ENCODE data around the gene STOML1.
A peak's percentile ranks its signal among the peaks of the same experiment; 100 is the strongest.

STOML1 gene

DNA sequence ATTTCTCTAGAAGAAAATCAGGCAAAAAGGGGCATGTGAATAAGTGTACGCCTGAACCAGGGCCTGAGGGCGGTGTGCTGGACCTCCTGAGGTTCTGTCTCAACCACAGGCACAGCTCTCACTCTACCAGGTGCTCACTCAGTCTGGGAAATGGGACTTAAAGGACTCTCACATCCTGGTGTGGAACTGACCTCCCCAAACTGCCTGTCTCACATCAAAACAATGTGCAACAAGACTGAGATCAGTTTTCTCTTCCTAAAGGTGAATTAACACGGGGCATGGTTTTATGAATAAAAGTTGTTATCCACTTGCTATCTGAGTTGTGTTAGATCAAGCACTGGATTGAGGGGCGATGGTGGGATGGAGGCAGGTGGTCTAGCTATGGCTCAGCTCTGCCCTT lies 4.8 kb downstream of the STOML1 start:
- Mint-ChIP-seq H3K4me1 (peaks cover 55% of the 10 kb centered on the region), H3K27me3 (ENCODE audit: low read depth) (no peaks in the 10 kb centered on the region), H3K4me3 (peak overlapping the region in 1 of 3 experiments; percentile 27), H3K9me3 (no peaks in the 10 kb centered on the region), H3K36me3 (ENCODE audit: low read depth) (no peaks in the 10 kb centered on the region), H3K27ac (peak overlapping the region in 2 of 3 experiments; percentile 82 to 99)
- TF ChIP-seq, protein P1, sequence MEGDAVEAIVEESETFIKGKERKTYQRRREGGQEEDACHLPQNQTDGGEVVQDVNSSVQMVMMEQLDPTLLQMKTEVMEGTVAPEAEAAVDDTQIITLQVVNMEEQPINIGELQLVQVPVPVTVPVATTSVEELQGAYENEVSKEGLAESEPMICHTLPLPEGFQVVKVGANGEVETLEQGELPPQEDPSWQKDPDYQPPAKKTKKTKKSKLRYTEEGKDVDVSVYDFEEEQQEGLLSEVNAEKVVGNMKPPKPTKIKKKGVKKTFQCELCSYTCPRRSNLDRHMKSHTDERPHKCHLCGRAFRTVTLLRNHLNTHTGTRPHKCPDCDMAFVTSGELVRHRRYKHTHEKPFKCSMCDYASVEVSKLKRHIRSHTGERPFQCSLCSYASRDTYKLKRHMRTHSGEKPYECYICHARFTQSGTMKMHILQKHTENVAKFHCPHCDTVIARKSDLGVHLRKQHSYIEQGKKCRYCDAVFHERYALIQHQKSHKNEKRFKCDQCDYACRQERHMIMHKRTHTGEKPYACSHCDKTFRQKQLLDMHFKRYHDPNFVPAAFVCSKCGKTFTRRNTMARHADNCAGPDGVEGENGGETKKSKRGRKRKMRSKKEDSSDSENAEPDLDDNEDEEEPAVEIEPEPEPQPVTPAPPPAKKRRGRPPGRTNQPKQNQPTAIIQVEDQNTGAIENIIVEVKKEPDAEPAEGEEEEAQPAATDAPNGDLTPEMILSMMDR (IDR thresholded peaks at IDR 0.05; ENCODE audit: unreplicated experiment in 3 of 3): no peak

DNA sequence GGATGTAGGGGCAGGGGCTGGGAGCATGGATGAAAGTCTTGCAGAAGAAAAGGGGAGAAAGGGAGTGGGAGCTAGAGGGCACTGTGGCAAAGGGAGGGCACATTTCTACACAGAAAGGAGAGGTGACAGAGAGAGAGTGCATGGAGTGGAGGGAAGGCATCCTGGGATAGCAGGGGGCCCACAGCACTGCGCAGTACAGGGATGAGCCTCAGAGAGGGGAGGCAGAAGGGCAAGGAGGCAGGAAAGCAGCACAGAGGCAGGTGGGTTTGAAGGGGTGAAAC lies 5.4 kb downstream of the STOML1 start:
- Mint-ChIP-seq H3K27ac (peak overlapping the region; percentile 2 to 99 (median 26)), H3K9me3 (no peaks in the 10 kb centered on the region), H3K4me3 (peak overlapping the region in 1 of 3 experiments; percentile 27), H3K27me3 (ENCODE audit: low read depth) (no peaks in the 10 kb centered on the region), H3K36me3 (ENCODE audit: low read depth) (no peaks in the 10 kb centered on the region), H3K4me1 (peaks cover 60% of the 10 kb centered on the region)
- TF ChIP-seq, protein P1 (IDR thresholded peaks at IDR 0.05; ENCODE audit: unreplicated experiment in 3 of 3): no peak

DNA sequence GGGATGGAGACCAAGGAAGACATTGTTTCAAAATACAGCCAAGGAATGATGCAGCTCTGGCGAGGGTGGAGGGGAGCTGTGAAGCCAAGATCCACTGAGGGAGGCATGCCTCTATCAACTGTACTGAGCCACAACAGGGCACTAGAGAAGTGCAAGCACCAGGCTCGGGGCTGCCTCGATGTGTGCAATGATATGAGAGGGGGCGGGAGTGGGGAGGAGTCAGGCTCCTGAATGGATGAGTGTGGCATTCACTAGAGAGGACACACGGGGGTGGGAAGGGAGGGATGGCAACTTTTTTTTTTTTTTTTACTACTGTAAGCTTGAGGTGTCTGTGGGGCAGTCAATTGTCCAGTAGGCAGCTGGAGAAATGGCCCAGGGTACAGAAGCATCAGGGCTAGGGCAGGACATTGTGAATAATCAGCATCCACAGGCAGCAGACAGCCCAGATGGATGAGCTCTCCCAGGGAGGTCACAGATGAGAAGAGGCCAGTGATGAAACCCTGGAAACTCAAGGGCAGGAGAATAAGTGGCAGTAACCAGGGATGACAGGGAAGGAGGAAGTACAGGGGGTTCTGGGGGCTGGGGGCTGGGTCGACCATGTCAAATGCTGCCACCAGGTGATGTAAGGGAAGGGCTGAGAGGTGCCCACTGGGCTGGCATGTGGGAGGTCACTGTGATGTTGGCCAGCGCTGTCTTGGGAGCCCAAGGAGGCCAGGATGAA lies 5.9 kb downstream of the STOML1 start:
- Mint-ChIP-seq H3K27ac (peak overlapping the region; percentile 2 to 99 (median 75)), H3K9me3 (no peaks in the 10 kb centered on the region), H3K36me3 (ENCODE audit: low read depth) (no peaks in the 10 kb centered on the region), H3K27me3 (ENCODE audit: low read depth) (no peaks in the 10 kb centered on the region), H3K4me3 (peak overlapping the region in 1 of 3 experiments; percentile 45), H3K4me1 (peaks cover 61% of the 10 kb centered on the region)
- TF ChIP-seq, protein P1 (IDR thresholded peaks at IDR 0.05; ENCODE audit: unreplicated experiment in 3 of 3): no peak

DNA sequence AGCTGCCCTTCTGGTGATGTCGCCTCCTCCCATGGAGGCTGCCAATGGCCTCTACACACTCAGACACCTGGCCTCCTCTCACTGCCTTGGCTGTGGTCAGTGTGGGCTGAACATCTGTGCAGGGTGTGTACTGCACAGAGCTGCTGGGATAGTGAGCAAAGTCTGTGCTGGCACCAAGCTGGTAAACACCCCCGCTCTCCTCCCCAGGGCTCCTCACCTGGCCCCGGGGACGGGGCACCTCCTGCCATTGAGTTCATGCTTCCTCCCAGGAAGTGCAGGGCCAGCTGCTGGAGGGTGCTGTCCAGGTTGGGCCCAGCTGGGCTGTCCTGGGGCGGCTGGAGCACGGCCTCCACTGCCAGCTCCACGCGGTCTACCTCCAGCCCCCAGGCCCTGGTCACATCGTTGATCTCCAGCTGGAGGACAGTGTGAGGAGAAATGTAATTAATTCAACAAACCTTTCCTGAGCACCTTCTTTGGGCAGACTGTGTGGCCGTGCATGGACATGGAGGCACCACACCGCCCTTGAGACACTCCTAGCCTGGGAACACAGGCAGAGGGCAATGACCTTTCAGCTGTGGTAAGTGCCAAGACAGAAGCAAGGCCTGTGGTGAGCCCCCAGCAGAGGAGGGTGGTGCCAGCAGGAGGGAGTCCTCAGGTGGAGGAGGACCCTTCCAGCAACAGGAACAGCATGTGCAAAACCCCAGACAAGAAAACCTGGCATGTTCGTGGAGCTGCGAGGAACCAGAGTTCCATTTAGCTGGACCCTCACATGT lies 6.8 kb downstream of the STOML1 start:
- Mint-ChIP-seq H3K4me1 (peaks cover 58% of the 10 kb centered on the region), H3K36me3 (ENCODE audit: low read depth) (no peaks in the 10 kb centered on the region), H3K27me3 (ENCODE audit: low read depth) (no peaks in the 10 kb centered on the region), H3K27ac (peak overlapping the region in 2 of 3 experiments; percentile 86 to 99), H3K4me3 (no peak overlapping the region), H3K9me3 (no peaks in the 10 kb centered on the region)
- TF ChIP-seq, protein P1 (IDR thresholded peaks at IDR 0.05; ENCODE audit: unreplicated experiment in 3 of 3): no peak

DNA sequence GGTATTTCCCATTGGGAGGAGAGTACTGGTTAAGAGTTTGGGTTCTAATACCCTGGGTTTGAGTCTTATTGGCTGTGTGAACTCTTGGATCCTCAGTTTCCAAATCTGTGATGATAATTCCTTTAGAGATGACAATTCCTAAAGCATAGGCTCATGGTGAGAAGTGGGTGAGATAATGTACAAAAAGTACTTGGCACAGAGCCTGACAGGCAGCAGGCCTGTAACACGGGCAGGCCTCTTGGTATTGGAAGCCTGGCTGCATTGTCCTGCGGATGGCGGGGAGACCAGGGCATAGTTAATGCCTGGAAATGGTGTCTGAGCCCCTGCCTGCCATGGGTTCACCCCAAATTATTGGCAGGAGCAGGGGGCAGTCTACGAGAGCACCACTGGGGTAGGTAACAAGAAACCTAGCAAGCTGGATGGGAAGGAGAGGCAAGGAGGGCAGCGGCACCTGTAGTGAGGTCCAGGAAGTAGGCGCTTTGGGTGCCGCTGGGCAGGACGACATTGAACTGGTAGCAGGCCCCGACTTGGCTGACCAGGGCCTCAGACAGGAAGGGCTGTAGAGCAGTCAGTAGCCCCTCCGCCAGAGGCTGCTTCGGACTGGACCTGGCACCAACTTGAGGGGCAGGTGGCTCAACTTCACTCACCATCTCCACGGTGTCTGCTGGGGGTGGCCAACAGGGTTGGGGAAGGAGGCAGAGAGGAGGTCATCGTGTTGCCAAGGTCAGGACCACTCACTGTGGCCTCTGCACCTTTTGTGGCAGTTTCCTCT lies 7.7 kb downstream of the STOML1 start:
- no peaks in the 10 kb centered on the region for H3K27me3 Mint-ChIP-seq (ENCODE audit: low read depth)
- no peaks in the 10 kb centered on the region for H3K36me3 Mint-ChIP-seq (ENCODE audit: low read depth)
- peak overlapping the region in 1 of 3 experiments; percentile 25 for H3K4me3 Mint-ChIP-seq
- TF ChIP-seq, protein P1 (IDR thresholded peaks at IDR 0.05; ENCODE audit: unreplicated experiment in 3 of 3): no peak
- H3K9me3 Mint-ChIP-seq: no peaks in the 10 kb centered on the region
- H3K4me1 Mint-ChIP-seq: peaks cover 59% of the 10 kb centered on the region
- H3K27ac Mint-ChIP-seq: peak overlapping the region; percentile 52 to 99 (median 86)

All from nephron (organoid).